Tibial nerve (tissue), 4 donors: ENCODE results near the gene TOR1AIP2.

Experiments
- EP300 ChIP-seq, 2 donors: sonication (generic); formaldehyde crosslinking; IDR thresholded peaks; one replicate each; pipeline ENCODE4 v1.6.1; 2017; ENCODE audit warnings: antibody characterized with exemption in 2 of 2, mild to moderate bottlenecking in 1 of 2
- TF ChIP-seq, protein P1 (sequence below), 5 experiments: fragments of 200-600 bp in 3 of 5; fragments of 450-650 bp in 2 of 5; sonication (generic) in 3 of 5; IDR thresholded peaks; one replicate each; pipeline ENCODE4 v1.5.1; 2016 to 2019; ENCODE audit warnings: antibody characterized with exemption in 5 of 5, mild to moderate bottlenecking in 3 of 5, moderate library complexity in 2 of 5

DNA sequence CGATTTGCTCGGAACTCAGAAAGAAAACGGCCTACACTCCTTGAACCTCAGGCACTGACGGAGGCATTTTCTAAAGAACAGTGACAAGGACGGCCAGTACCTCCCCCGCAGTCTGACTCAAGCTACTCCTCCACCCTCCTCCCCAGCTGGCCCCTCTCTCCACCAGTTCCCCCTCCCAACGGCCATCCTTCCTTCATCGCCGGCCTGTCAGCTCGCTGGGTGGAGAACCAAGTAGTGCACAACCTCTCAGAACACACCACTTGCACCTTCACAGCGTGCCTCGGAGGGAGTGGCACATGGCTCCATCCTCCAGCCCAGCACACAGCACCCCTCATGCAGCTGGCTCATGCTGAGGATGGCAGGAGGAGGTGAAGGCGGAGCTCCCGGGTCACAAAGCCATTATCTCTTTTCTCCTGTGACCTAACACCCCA, 58.8 kb downstream of the TOR1AIP2 start:
- TF ChIP-seq, protein P1, sequence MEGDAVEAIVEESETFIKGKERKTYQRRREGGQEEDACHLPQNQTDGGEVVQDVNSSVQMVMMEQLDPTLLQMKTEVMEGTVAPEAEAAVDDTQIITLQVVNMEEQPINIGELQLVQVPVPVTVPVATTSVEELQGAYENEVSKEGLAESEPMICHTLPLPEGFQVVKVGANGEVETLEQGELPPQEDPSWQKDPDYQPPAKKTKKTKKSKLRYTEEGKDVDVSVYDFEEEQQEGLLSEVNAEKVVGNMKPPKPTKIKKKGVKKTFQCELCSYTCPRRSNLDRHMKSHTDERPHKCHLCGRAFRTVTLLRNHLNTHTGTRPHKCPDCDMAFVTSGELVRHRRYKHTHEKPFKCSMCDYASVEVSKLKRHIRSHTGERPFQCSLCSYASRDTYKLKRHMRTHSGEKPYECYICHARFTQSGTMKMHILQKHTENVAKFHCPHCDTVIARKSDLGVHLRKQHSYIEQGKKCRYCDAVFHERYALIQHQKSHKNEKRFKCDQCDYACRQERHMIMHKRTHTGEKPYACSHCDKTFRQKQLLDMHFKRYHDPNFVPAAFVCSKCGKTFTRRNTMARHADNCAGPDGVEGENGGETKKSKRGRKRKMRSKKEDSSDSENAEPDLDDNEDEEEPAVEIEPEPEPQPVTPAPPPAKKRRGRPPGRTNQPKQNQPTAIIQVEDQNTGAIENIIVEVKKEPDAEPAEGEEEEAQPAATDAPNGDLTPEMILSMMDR (IDR thresholded peaks at IDR 0.05), result no peak
- TF ChIP-seq EP300 (IDR thresholded peaks at IDR 0.05), result no peak
